Skeletal muscle cell (primary cell): ENCODE results near the gene LRRC4.

Experiments
- DNase-seq: peaks from one replicate; pipeline ENCODE4 v3.0.0-alpha.2; 2010; ENCODE audit warnings: low read depth
- H3K4me3 ChIP-seq: 2 replicates; pipeline ENCODE4 v1.5.1; 2011; ENCODE audit warnings: low read depth, mild to moderate bottlenecking, control low read depth, low read length, moderate library complexity

The LRRC4 gene

GRCh38 chr7:128034825-128035224 is 3.6 kb upstream of the LRRC4 start:
- no peak for DNase-seq
- no peak overlapping the region for H3K4me3 ChIP-seq

GRCh38 chr7:128033246-128033645 is 2.0 kb upstream of the LRRC4 start:
- DNase-seq, result no peak
- no peak overlapping the region for H3K4me3 ChIP-seq

GRCh38 chr7:128032605-128033235 is 1.5 kb upstream of the LRRC4 start:
- peak overlapping the region; percentile 34 for H3K4me3 ChIP-seq
- no peak for DNase-seq

- peak; percentile 76 for DNase-seq
Observed at GRCh38 chr7:128031901-128032604, 816 bp upstream of the LRRC4 start.

GRCh38 chr7:128030263-128030653 is 979 bp downstream of the LRRC4 start:
- no peak overlapping the region for H3K4me3 ChIP-seq
- no peak for DNase-seq

More at GRCh38 chr7:128031901-128032604, 816 bp upstream of the LRRC4 start:
- peak overlapping the region; percentile 43 for H3K4me3 ChIP-seq

- no peak overlapping the region for H3K4me3 ChIP-seq
- no peak for DNase-seq
Observed at GRCh38 chr7:128029405-128029995, 1.7 kb downstream of the LRRC4 start.

GRCh38 chr7:128027485-128027980 is 3.7 kb downstream of the LRRC4 start:
- no peak overlapping the region for H3K4me3 ChIP-seq
- DNase-seq, result no peak

GRCh38 chr7:128026551-128026950 is 4.7 kb downstream of the LRRC4 start:
- no peak overlapping the region for H3K4me3 ChIP-seq

GRCh38 chr7:128025819-128026218 is 5.4 kb downstream of the LRRC4 start:
- no peak for DNase-seq
- H3K4me3 ChIP-seq, result no peak overlapping the region

More at GRCh38 chr7:128026551-128026950, 4.7 kb downstream of the LRRC4 start:
- no peak for DNase-seq

- no peak overlapping the region for H3K4me3 ChIP-seq
- DNase-seq, result no peak
Observed at GRCh38 chr7:128025380-128025779, 5.9 kb downstream of the LRRC4 start.

GRCh38 chr7:128024151-128024550 is 7.1 kb downstream of the LRRC4 start:
- DNase-seq, result no peak
- H3K4me3 ChIP-seq, result no peak overlapping the region

- peak; percentile 39 for DNase-seq
- no peak overlapping the region for H3K4me3 ChIP-seq
Observed at GRCh38 chr7:128022631-128023532, 8.4 kb downstream of the LRRC4 start.

- no peak overlapping the region for H3K4me3 ChIP-seq
- no peak for DNase-seq
Observed at GRCh38 chr7:128021366-128021765, 9.9 kb downstream of the LRRC4 start.

- H3K4me3 ChIP-seq, result no peak overlapping the region
- no peak for DNase-seq
Observed at GRCh38 chr7:128020159-128020558, 11.1 kb downstream of the LRRC4 start.

- DNase-seq, result no peak
- no peak overlapping the region for H3K4me3 ChIP-seq
Observed at GRCh38 chr7:128019288-128019687, 11.9 kb downstream of the LRRC4 start.

- H3K4me3 ChIP-seq, result no peak overlapping the region
- DNase-seq, result no peak
Observed at GRCh38 chr7:128017862-128018845, 13.1 kb downstream of the LRRC4 start.

GRCh38 chr7:128017460-128017859 is 13.8 kb downstream of the LRRC4 start:
- H3K4me3 ChIP-seq, result no peak overlapping the region
- DNase-seq, result no peak

- no peak for DNase-seq
- no peak overlapping the region for H3K4me3 ChIP-seq
Observed at GRCh38 chr7:128014811-128015210, 16.4 kb downstream of the LRRC4 start.
